Sigmoid colon (tissue), 7 donors: ENCODE results near the gene PRR22. TPM values are rescaled to one million over a fixed set of nuclear protein-coding genes. Genes with fewer than 3 reads are reported as not detected.

Experiments used
- DNase-seq: peaks from one replicate; pipeline ENCODE4 v3.0.0-alpha.2; 2019
- H3K27ac ChIP-seq, 4 donors: fragments of 200-600 bp; sonication (generic); one replicate each; pipeline ENCODE4 v1.5.1; 2016 to 2019; ENCODE audit warnings: mild to moderate bottlenecking in 1 of 4
- H3K27me3 ChIP-seq, 3 donors: fragments of 200-600 bp; sonication (generic); one replicate each; pipeline ENCODE4 v1.5.1; 2019; ENCODE audit warnings: mild to moderate bottlenecking in 1 of 3
- H3K36me3 ChIP-seq, 4 donors: fragments of 200-600 bp; sonication (generic); one replicate each; pipeline ENCODE4 v1.5.1; 2016 to 2019
- H3K4me1 ChIP-seq, 4 donors: fragments of 200-600 bp; sonication (generic); one replicate each; pipeline ENCODE4 v1.5.1; 2017 to 2019
- H3K4me3 ChIP-seq, 4 donors: fragments of 200-600 bp; sonication (generic); one replicate each; pipeline ENCODE4 v1.5.1; 2017 to 2019; ENCODE audit warnings: mild to moderate bottlenecking in 2 of 4, moderate library complexity in 1 of 4
- H3K9me3 ChIP-seq, 4 donors: fragments of 200-600 bp in 3 of 4; sonication (generic) in 3 of 4; one replicate each; pipeline versions ENCODE4 v1.5.1 to v1.6.1; 2013 to 2019
- EP300 ChIP-seq, 4 donors: sonication (generic); formaldehyde crosslinking; IDR thresholded peaks; one replicate each; pipeline ENCODE4 v1.6.1; 2017; ENCODE audit warnings: antibody characterized with exemption in 4 of 4
- POLR2A ChIP-seq, 2 donors: fragments of 450-650 bp; IDR thresholded peaks; one replicate each; pipeline ENCODE4 v1.6.1; 2016; ENCODE audit warnings: antibody characterized with exemption in 2 of 2, mild to moderate bottlenecking in 2 of 2, moderate library complexity in 2 of 2
- POLR2AphosphoS5 ChIP-seq, 4 donors: sonication (generic); formaldehyde crosslinking; IDR thresholded peaks; one replicate each; pipeline ENCODE4 v1.6.1; 2017; ENCODE audit warnings: antibody characterized with exemption in 4 of 4
- WGBS, 2 donors: extraction: QIAGEN DNeasy Blood & Tissue Kit; methylation state at CpG; one replicate each; pipeline ENCODE4 v1.1.7; 2013; 5-methylcytosine and 5-hydroxymethylcytosine counted together
- intact Hi-C: fragments of 100-400 bp; cut with DNase I; formaldehyde crosslinking; loops from one replicate; pipeline ENCODE4 v1.15.1; 2023
- polyA plus RNA-seq, 3 donors: library from polyadenylated mRNA; stranded (reverse); fragments of 200-250 nt; gene quantifications; one replicate each; pipeline ENCODE4 v1.2.3, GENCODE V29; 2013
- total RNA-seq, 4 donors: library from RNA; depleted of rRNA; stranded (reverse); fragments of >200 nt; gene quantifications; one replicate each; pipeline ENCODE4 v1.1.0, GENCODE V29; 2016
- TF ChIP-seq, protein P1 (sequence below), 4 experiments: fragments of 450-650 bp in 3 of 4; fragments of 200-600 bp in 1 of 4; IDR thresholded peaks; one replicate each; pipeline ENCODE4 v1.5.1; 2016 to 2019; ENCODE audit warnings: antibody characterized with exemption in 4 of 4, mild to moderate bottlenecking in 3 of 4, moderate library complexity in 2 of 4
- donor health status: healthy with polysubstance abuse.
- donor health status: Bipolar disorder and iron deficiency.
- donor health status: healthy.

PRR22 gene
- total and polyA plus RNA-seq, 7 donors: 0.60 to 9.2 (median 0.90) TPM; not detected in 3

DNA sequence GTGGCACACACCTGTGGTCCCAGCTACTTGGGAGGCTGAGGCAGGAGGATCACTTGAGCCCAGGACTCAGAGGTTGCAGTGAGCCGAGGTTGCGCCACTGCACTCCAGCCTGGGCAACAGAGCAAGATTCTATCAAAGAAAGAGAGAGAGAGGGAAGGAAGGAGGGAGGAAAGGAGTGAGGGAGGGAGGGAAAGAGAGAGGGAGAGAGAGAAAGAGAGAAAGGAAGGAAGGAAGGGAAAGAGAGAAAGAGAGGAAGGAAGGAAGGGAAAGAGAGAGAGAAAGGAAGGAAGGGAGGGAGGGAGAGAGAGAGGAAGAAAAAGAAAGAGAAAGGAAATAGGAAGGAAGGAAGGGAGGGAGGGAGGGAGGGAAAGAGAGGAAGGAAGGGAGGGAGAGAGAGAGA lies 32.7 kb upstream of the PRR22 start:
- intact Hi-C loops: no loop called here
- Histone ChIP-seq H3K9me3 (no peaks in the 10 kb centered on the region), H3K27ac (no peak overlapping the region), H3K27me3 (no peaks in the 10 kb centered on the region), H3K36me3 (no peaks in the 10 kb centered on the region), H3K4me1 (peaks cover 0 to 8% (median 8%) of the 10 kb centered on the region in 4 donors), H3K4me3 (no peak overlapping the region)
- no peak for TF ChIP-seq POLR2A (IDR thresholded peaks at IDR 0.05)
- no peak for TF ChIP-seq EP300 (IDR thresholded peaks at IDR 0.05)
- TF ChIP-seq, protein P1, sequence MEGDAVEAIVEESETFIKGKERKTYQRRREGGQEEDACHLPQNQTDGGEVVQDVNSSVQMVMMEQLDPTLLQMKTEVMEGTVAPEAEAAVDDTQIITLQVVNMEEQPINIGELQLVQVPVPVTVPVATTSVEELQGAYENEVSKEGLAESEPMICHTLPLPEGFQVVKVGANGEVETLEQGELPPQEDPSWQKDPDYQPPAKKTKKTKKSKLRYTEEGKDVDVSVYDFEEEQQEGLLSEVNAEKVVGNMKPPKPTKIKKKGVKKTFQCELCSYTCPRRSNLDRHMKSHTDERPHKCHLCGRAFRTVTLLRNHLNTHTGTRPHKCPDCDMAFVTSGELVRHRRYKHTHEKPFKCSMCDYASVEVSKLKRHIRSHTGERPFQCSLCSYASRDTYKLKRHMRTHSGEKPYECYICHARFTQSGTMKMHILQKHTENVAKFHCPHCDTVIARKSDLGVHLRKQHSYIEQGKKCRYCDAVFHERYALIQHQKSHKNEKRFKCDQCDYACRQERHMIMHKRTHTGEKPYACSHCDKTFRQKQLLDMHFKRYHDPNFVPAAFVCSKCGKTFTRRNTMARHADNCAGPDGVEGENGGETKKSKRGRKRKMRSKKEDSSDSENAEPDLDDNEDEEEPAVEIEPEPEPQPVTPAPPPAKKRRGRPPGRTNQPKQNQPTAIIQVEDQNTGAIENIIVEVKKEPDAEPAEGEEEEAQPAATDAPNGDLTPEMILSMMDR (IDR thresholded peaks at IDR 0.05): no peak
- no peak for TF ChIP-seq POLR2AphosphoS5 (IDR thresholded peaks at IDR 0.05)
- no peak for DNase-seq
- whole genome bisulfite sequencing, 2 donors: 93 to 98% methylated on average over 2 of the region's 2 CpGs

DNA sequence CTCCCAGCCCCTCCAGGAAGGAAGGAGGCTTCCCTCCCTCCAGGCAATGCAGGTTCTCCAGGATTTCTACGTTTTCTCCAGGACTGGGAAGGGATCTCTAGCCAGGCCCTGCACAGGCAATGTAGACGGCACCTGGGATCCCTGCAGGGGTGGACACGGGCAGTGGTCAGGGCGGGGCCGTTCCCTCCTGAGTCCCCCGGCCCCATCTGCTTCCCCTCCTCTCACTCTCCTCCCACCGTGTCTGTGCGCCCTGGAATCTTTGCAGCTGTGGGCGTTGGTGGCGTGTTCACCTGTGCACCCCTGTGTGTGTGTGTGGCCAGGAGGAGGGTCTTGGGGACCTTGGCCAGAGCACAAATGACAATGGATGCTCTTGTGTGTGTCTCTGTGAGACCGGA lies 30.3 kb upstream of the PRR22 start:
- Histone ChIP-seq H3K9me3 (no peaks in the 10 kb centered on the region), H3K4me1 (no peaks in the 10 kb centered on the region), H3K27ac (no peak overlapping the region), H3K4me3 (no peak overlapping the region), H3K36me3 (no peaks in the 10 kb centered on the region), H3K27me3 (no peaks in the 10 kb centered on the region)
- TF ChIP-seq POLR2A (IDR thresholded peaks at IDR 0.05) (no peak), EP300 (IDR thresholded peaks at IDR 0.05) (no peak), POLR2AphosphoS5 (IDR thresholded peaks at IDR 0.05) (no peak)
- TF ChIP-seq, protein P1 (IDR thresholded peaks at IDR 0.05): no peak
- DNase-seq: no peak
- intact Hi-C loops: no loop called here
- whole genome bisulfite sequencing, 2 donors: 18 to 56% methylated on average over 11 of the region's 11 CpGs

DNA sequence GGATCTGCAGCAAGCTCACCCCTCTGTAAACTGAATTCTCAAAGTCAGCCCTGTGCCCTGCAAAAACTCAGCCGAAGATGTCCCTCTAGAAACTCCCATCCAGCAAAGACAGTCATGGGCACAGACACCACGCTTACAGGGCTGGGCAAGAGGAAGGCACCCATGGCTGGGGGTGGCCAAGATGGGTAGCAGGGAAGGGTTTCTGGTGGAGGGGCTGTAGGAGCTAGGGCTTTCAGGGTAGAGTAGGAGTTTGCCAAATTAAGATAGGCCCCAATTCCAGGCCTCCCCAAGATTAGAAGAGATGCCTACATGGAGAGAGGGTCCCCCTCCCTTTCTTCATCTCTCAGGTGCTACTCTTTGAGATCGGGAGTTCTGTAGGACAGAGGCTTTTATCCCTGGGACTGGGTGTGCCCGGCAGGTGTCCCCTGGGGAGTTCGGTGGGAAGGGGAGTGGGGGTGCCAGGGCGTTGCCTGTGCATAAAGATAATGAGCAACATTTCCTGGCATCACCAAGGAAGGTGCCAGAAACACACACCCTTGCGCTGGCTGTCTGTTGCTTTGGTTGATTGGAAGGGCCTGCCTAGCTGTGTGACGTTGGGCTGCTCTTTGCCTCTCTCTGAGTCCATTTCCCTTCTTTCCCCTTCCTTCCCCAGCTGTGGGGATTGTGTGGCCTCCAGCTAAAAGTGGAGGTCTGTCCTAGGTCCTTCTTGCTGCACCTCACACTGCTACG lies 29.7 kb upstream of the PRR22 start:
- intact Hi-C loops: no loop called here
- H3K36me3 ChIP-seq: no peaks in the 10 kb centered on the region
- no peaks in the 10 kb centered on the region for H3K9me3 ChIP-seq
- H3K4me3 ChIP-seq: no peak overlapping the region
- H3K27ac ChIP-seq: no peak overlapping the region
- DNase-seq: no peak
- no peak for TF ChIP-seq POLR2AphosphoS5 (IDR thresholded peaks at IDR 0.05)
- TF ChIP-seq EP300 (IDR thresholded peaks at IDR 0.05): no peak
- TF ChIP-seq, protein P1 (IDR thresholded peaks at IDR 0.05): no peak
- TF ChIP-seq POLR2A (IDR thresholded peaks at IDR 0.05): no peak
- H3K27me3 ChIP-seq: no peaks in the 10 kb centered on the region
- 35 to 69% methylated on average over 9 of the region's 9 CpGs for WGBS, 2 donors
- H3K4me1 ChIP-seq: no peaks in the 10 kb centered on the region

DNA sequence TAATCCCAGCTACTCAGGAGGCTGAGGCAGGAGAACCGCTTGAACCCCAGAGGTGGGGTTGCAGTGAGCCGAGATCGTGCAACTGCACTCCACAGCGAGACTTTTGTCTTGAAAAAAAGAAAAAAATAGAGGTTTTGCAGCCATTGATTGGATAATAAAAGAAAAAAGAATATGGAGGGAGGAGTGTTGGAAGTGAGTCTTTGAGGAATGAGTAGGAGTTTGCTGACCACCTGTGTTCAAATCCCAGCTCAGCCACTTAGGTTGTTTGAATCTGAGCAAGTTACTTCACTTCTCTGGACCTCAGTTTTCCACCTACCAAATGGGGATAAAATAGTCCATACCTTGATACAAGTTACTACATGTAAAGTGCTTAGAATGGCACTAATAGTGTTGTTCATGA lies 26.6 kb upstream of the PRR22 start:
- DNase-seq: no peak
- intact Hi-C loops: no loop called here
- Histone ChIP-seq H3K4me3 (no peak overlapping the region), H3K9me3 (no peaks in the 10 kb centered on the region), H3K36me3 (no peaks in the 10 kb centered on the region), H3K27me3 (no peaks in the 10 kb centered on the region), H3K4me1 (peaks cover 0 to 5% (median 4%) of the 10 kb centered on the region in 4 donors), H3K27ac (no peak overlapping the region)
- TF ChIP-seq, protein P1 (IDR thresholded peaks at IDR 0.05): no peak
- TF ChIP-seq POLR2A (IDR thresholded peaks at IDR 0.05) (no peak), EP300 (IDR thresholded peaks at IDR 0.05) (no peak), POLR2AphosphoS5 (IDR thresholded peaks at IDR 0.05) (no peak)
- 94 to 97% methylated on average over 4 of the region's 4 CpGs for WGBS, 2 donors
